Measurements from ENCODE around the gene TRIB2.

Gene TRIB2

DNA sequence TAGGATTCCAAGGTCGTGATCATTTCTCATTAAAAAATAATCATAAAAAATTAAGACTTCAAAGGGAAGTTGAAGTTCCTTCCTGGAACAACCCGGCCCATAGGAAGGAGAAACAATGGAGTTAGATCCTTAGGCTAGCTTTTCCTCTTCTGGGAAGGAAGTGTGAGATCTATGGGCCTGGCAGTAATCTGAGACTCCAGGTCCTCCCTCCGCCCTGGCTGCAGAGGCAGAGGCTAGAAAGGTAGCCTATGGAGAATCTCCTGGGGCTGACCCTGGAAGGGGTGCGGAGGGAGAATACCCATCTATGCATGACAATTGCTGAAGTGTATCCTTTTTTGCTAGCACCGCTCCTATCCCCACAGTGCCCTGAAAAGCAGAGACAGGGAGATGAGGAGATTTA, 37.9 kb downstream of the TRIB2 start:
- DNase-seq = no peak

DNA sequence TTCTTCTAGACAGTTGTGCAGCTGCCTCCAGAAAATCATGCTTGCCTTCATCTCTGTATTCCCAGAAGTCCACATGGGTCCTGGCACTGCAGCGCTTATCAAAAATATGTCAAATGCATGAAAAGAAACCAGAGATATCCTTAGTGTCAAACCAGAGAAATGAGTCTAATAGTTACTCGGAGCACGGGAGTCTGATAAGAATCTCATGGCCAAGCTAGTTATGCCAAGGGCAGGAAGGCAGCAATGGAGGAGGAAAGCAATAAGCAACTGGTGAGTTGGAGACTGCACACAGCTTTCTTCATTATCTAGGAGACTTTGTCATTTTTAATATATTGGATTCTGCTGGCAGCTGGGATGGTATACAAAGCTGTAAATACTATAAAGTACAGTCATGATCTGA, 38.6 kb downstream of the TRIB2 start:
- no peak for DNase-seq

DNA sequence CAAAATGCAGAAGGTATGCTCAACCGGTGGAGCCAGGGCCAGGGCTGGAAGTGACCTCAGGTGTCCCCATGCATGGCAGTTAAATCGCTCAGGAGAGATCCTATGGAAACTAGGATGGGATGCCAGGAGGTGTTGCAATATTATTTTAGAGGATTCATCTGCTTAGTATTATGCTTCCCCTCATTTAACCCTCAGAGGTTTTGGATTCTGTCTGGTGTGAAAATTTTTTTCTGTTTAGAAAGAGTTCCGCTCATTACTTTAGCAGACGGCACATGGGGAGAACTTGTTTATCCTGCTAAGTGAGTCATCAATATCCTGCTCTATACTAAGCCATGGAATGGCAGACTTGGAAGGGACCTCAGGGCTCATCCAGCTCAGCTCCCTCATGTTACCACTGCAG, 42.5 kb downstream of the TRIB2 start:
- no peak for DNase-seq

GRCh38 chr2:12761104-12761503, 44.4 kb downstream of the TRIB2 start:
- DNase-seq = no peak

DNA sequence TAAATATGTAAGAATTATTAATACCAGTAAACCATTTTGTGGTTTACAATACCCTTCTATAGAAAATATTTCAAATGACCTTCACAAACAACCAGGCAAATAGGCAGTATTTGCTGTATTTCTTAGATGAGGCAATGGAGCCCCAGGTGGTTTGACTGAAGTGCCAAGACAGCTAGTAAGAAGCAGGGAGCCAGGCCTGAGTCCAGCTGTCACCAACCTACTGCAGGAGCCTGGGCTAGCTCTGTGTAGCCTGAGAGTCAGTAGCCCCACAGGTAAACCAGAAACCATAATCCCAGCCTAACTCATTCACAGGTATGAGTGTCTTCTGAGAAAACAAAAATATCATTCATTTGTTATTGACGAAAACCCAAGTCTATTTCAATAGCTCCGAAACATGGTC, 45.6 kb downstream of the TRIB2 start:
- no peak for DNase-seq

GRCh38 chr2:12762976-12763375, 46.2 kb downstream of the TRIB2 start:
- DNase-seq = no peak

GRCh38 chr2:12763486-12763885, 46.8 kb downstream of the TRIB2 start:
- DNase-seq = no peak

DNA sequence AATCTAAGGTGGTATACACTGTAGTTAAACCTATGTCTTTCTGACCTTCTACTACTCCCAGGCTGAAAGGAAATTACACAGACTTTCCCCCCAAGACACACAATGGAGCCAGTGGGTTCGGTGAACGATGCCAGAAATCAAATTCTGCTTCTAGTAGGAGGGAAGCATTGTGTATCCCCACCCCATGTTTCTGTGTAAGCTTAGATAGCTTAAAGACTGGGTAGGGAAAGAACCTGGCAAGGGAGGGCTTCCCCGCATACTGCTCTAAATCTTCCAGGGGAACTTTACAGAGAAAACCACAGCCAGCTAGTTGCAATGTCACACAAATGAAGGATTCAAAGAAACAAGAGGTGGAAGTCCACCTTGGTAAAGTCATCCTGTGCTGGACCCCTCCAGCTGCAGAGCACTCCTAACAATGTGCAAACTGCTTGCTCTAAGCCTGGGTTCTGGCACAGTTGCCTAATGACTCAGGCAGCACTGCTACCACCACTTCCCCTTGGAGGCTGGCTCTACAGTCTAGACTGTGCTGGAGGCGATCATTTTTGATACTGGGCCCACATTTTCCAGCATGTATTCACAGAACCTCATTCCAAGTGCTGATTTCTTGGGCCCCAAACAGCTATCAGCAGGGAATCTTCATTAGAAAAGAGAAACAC, 47.5 kb downstream of the TRIB2 start:
- no peak for DNase-seq

GRCh38 chr2:12764849-12765605, 48.3 kb downstream of the TRIB2 start:
- DNase-seq = no peak

GRCh38 chr2:12766421-12766879, 49.7 kb downstream of the TRIB2 start:
- DNase-seq = no peak

GRCh38 chr2:12767541-12767940, 50.8 kb downstream of the TRIB2 start:
- DNase-seq = no peak

GRCh38 chr2:12767996-12768624, 51.4 kb downstream of the TRIB2 start:
- DNase-seq = no peak

GRCh38 chr2:12769492-12770105, 52.9 kb downstream of the TRIB2 start:
- no peak for DNase-seq

DNA sequence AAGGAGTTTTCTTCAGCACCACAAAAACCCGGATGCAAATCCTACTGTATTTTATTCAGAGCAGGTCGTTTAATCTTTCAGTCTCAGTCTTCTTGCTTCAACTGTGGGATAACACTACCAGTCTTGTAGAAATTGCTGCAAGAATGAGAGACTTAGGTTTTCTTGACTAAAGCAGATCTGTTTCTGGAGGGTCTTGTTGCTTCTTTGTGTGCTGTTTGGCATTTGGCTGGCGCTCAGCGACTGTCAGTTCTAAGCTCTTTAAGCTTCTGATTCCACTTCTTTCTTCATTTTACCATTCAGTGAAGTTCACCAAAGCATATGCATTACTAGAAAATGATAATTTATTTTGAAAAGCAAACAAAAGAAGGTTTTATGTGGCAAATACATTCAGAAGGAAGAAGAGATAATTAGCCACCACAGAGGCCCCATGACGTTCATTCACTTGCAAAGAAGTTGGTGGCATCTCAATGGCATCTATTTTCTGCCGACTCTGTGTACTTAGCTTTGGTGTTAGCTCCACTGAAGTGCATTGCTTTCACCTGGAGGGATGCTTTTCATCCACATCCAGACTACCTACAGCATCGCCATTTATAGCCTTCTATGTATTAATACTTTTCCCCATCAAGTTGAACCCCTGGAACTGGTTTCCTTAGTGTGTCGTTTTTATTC, 53.7 kb downstream of the TRIB2 start:
- no peak for DNase-seq

DNA sequence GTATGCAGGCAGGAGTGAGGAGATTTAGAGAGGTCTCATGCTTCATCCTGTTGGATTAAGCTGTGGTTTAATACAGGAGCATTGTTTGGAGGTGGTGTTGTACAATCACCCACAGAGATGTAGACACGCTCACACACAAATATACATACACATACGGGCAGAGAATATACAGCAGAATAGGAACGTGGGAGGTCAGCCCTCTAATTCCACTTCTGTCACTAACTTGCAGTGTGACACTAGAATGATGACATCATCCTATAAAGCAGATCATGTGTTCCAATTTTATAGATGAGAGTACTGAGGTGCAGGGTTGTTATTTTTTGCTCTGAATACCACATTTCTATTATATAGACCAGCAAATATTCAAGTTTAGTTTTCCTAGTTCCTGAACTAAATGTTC, 54.4 kb downstream of the TRIB2 start:
- DNase-seq = no peak

DNA sequence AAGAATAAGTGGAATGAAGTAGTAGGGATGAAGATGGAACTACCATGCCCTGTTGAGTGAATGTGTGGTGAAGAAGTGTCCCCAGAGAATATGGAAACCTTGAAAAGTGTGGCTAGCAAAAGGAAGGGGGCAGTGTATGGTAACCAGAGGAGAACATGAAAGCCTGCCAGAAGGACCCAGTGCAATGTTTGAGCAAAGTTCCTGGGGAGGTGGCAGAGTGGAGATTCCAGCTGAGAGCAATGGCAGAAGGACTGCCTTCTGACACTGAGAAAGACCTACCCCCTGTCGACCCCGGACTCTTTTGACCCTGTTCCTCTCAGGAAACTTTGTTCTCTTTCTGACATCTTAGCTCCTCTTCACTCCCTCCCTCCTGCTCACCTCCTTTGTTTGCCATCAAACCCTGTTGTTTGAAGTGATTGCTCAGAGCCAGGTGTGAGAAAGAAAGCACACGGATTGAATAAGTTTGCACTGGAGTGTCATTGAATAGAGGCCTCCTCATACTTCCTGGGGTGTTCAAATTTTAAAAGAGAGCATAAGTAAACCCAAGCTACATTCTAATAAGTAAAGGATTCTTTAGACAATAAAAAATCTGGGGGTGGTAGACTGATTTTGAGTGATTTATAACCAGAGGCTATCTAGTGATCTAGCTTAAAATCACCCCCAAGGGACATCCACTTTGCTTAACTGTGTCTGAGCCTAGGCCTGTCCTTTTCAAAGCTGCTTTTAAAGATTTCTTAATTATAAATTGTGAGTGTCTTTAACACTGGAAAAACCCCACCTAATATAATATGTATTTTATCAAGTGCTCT, 57.1 kb downstream of the TRIB2 start:
- DNase-seq = no peak

DNA sequence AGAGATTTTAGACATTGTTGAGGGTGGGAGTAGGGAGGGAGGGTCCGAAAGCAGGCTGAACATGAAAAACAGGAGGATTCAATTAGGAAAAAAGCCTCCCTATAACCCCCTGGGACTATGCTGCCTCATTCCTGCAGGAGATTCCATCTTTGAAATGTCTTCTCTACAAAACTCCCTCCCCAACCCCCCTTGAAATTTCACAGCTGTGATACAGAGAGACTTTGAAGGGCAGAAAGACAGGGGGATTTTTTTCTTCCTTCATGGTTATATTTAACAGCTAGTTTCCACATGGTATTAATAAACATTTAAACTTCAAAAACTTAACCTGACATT, 57.6 kb downstream of the TRIB2 start:
- DNase-seq = no peak

DNA sequence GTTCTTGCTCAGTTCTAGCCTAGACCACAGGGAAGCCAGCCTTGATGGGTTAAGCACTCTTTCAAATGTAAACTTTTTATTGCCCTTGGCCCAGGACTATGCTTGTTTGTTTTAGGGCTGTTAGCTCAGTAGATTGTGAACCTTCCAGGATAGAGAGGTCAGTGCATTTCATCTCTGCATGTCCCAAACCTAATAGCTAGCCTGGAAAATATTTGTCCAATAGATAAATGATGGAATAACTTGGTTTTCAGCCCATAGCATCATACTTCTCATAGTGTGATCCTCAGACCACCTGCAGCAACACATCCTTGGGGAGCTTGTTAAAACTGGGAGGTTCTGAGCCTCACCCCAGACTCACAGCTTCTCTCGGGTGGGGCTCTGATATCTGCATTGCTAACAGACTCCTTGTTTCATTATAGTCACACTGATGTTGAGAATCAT, 59.8 kb downstream of the TRIB2 start:
- no peak for DNase-seq

DNA sequence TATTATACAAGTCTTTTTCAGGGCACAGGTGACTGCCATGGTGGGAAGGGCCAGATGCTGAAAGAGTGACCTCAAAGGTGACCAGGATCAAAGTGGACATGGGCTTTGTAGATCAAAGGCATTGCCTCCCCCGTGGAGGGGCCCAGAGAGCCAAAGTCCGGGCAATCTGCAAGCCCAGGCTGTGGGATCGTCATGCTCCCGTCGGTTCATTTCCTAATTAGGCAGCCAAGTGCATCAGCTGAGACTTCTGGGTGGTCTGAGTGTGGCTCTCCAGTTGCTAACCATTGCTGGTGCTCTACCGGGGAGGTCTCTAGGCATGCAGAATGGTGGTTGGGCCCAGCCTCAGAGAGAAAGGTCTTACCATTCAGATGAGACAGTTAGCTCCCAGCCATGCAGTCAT, 61.6 kb downstream of the TRIB2 start:
- no peak for DNase-seq

GRCh38 chr2:12778811-12779579, 62.3 kb downstream of the TRIB2 start:
- no peak for DNase-seq

- DNase-seq = no peak
Observed at GRCh38 chr2:12781329-12781728, 64.6 kb downstream of the TRIB2 start.

All from NCI-H510A (cell line).